Neural progenitor cell (in vitro differentiated cells): Measurements from ENCODE around the gene INTS4. TPM values are rescaled to one million over a fixed set of nuclear protein-coding genes. Genes with fewer than 3 reads are reported as not detected.

ENCODE experiments used
- DNase-seq: peaks from one replicate; pipeline ENCODE4 v3.0.0-alpha.2; 2016; ENCODE audit warnings: low spot score
- H2AFZ ChIP-seq: fragments of 200-600 bp; sonication (generic); replicated peaks from 2 replicates; pipeline ENCODE4 v1.6.1; 2016; ENCODE audit warnings: antibody characterized with exemption
- H3F3A ChIP-seq: fragments of 200-600 bp; sonication (generic); 2 replicates; pipeline ENCODE4 v1.6.1; 2016; ENCODE audit warnings: antibody characterized with exemption, low read depth
- H3K27ac ChIP-seq: fragments of 200-600 bp; sonication (generic); 2 replicates; pipeline ENCODE4 v1.5.1; 2016; ENCODE audit warnings: mild to moderate bottlenecking
- H3K27me3 ChIP-seq: fragments of 200-600 bp; sonication (generic); 2 replicates; pipeline ENCODE4 v1.6.1; 2016; ENCODE audit warnings: mild to moderate bottlenecking, moderate library complexity
- H3K36me3 ChIP-seq: fragments of 200-600 bp; sonication (generic); 2 replicates; pipeline ENCODE4 v1.5.1; 2016
- H3K4me1 ChIP-seq: fragments of 200-600 bp; sonication (generic); 2 replicates; pipeline ENCODE4 v1.6.1; 2016; ENCODE audit warnings: mixed run types
- H3K4me2 ChIP-seq: fragments of 200-600 bp; sonication (generic); 2 replicates; pipeline ENCODE4 v1.6.1; 2016
- H3K4me3 ChIP-seq: fragments of 200-600 bp; sonication (generic); 2 replicates; pipeline ENCODE4 v1.5.1; 2016
- H3K79me2 ChIP-seq: fragments of 200-600 bp; sonication (generic); 2 replicates; pipeline ENCODE4 v1.6.1; 2016; ENCODE audit warnings: low read depth
- H3K9ac ChIP-seq: fragments of 200-600 bp; sonication (generic); 2 replicates; pipeline ENCODE4 v1.6.1; 2016
- H3K9me3 ChIP-seq: fragments of 200-600 bp; sonication (generic); 2 replicates; pipeline ENCODE4 v1.5.1; 2016; ENCODE audit warnings: low read depth
- H4K20me1 ChIP-seq: fragments of 200-600 bp; sonication (generic); 2 replicates; pipeline ENCODE4 v1.6.1; 2016; ENCODE audit warnings: low read depth
- H3K27ac Mint-ChIP-seq: 3 replicates; pipeline ENCODE4 v1.8.0; 2021; ENCODE audit warnings: mixed read lengths
- H3K27me3 Mint-ChIP-seq: 2 replicates; pipeline ENCODE4 v1.8.0; 2022; ENCODE audit warnings: low read depth, mild to moderate bottlenecking, inconsistent platforms, moderate library complexity, mixed read lengths; ENCODE audit not compliant: insufficient read depth
- H3K36me3 Mint-ChIP-seq: 3 replicates; pipeline ENCODE4 v1.8.0; 2021; ENCODE audit warnings: mixed read lengths
- H3K4me1 Mint-ChIP-seq: 3 replicates; pipeline ENCODE4 v1.8.0; 2021; ENCODE audit warnings: mixed read lengths
- H3K4me3 Mint-ChIP-seq: 3 replicates; pipeline ENCODE4 v1.8.0; 2021; ENCODE audit warnings: mild to moderate bottlenecking, moderate library complexity, mixed read lengths
- H3K9me3 Mint-ChIP-seq: 3 replicates; pipeline ENCODE4 v1.8.0; 2020; ENCODE audit warnings: mixed read lengths
- EZH2 ChIP-seq: fragments of 200-600 bp; sonication (generic); IDR thresholded peaks from 2 replicates; pipeline ENCODE4 v1.6.1; 2017; ENCODE audit warnings: antibody characterized with exemption, mild to moderate bottlenecking, moderate library complexity
- EZH2phosphoT487 ChIP-seq: fragments of 200-600 bp; sonication (generic); IDR thresholded peaks from 2 replicates; pipeline ENCODE4 v1.6.1; 2017; ENCODE audit warnings: antibody characterized with exemption
- total RNA-seq: library from RNA; depleted of rRNA; stranded (reverse); fragments of >200 nt; gene quantifications from 2 replicates; pipeline ENCODE4 v1.2.3, GENCODE V29; 2015; ENCODE audit warnings: low replicate concordance
- TF ChIP-seq, protein P1 (sequence below): fragments of 200-600 bp; sonication (generic); IDR thresholded peaks from 2 replicates; pipeline ENCODE4 v1.5.1; 2017; ENCODE audit warnings: antibody characterized with exemption, mild to moderate bottlenecking

Gene INTS4
- total RNA-seq, 1 donor from 2014 or later: 61.5 TPM

DNA sequence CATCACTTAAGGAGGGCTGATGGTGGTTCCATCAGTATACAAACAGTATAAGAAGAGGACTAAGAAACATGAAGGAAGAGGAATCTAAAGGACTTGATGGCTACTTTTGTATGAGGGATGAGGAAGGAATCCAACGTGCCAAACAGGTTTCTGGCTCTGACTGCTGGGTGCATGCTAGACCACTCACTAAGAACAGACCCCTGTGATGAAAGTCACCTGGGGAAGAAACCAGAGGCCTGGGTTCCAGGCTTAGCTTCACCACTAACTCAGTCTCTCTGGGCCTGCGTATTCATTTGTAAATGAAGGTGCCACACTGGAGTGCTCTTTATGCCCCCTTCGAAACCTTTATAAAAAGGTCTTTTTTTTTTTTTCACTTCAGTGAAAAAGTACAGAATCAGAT lies 118.4 kb downstream of the INTS4 start:
- DNase-seq: no peak
- Histone ChIP-seq H3K9me3 (no peaks in the 10 kb centered on the region), H3K79me2 (no peaks in the 10 kb centered on the region), H3K4me3 (no peak overlapping the region), H3K27me3 (no peaks in the 10 kb centered on the region), H2AFZ (no peak overlapping the region), H4K20me1 (no peaks in the 10 kb centered on the region), H3K36me3 (no peaks in the 10 kb centered on the region), H3K4me2 (no peak overlapping the region), H3K4me1 (no peaks in the 10 kb centered on the region), H3K9ac (no peak overlapping the region), H3F3A (no peaks in the 10 kb centered on the region), H3K27ac (no peak overlapping the region)
- Mint-ChIP-seq H3K4me1 (no peaks in the 10 kb centered on the region), H3K4me3 (no peak overlapping the region), H3K27ac (no peak overlapping the region), H3K36me3 (peaks cover 6% of the 10 kb centered on the region), H3K9me3 (no peaks in the 10 kb centered on the region), H3K27me3 (no peaks in the 10 kb centered on the region)
- TF ChIP-seq EZH2 (no peak), EZH2phosphoT487 (no peak)
- TF ChIP-seq, protein P1, sequence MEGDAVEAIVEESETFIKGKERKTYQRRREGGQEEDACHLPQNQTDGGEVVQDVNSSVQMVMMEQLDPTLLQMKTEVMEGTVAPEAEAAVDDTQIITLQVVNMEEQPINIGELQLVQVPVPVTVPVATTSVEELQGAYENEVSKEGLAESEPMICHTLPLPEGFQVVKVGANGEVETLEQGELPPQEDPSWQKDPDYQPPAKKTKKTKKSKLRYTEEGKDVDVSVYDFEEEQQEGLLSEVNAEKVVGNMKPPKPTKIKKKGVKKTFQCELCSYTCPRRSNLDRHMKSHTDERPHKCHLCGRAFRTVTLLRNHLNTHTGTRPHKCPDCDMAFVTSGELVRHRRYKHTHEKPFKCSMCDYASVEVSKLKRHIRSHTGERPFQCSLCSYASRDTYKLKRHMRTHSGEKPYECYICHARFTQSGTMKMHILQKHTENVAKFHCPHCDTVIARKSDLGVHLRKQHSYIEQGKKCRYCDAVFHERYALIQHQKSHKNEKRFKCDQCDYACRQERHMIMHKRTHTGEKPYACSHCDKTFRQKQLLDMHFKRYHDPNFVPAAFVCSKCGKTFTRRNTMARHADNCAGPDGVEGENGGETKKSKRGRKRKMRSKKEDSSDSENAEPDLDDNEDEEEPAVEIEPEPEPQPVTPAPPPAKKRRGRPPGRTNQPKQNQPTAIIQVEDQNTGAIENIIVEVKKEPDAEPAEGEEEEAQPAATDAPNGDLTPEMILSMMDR: no peak

GRCh38 chr11:77874206-77874605 lies 120.3 kb downstream of the INTS4 start:
- H3F3A ChIP-seq: no peaks in the 10 kb centered on the region
- Mint-ChIP-seq H3K4me3 (no peak overlapping the region), H3K36me3 (peaks cover 10% of the 10 kb centered on the region), H3K27me3 (no peaks in the 10 kb centered on the region), H3K27ac (no peak overlapping the region), H3K4me1 (no peaks in the 10 kb centered on the region), H3K9me3 (no peaks in the 10 kb centered on the region)
- no peak overlapping the region for H2AFZ ChIP-seq
- no peaks in the 10 kb centered on the region for H3K79me2 ChIP-seq
- H3K4me1 ChIP-seq: no peaks in the 10 kb centered on the region
- H3K36me3 ChIP-seq: no peaks in the 10 kb centered on the region
- no peaks in the 10 kb centered on the region for H3K9me3 ChIP-seq
- no peak overlapping the region for H3K9ac ChIP-seq
- H3K4me3 ChIP-seq: no peak overlapping the region
- no peak overlapping the region for H3K4me2 ChIP-seq
- no peaks in the 10 kb centered on the region for H3K27me3 ChIP-seq
- no peak overlapping the region for H3K27ac ChIP-seq
- TF ChIP-seq, protein P1: no peak
- TF ChIP-seq EZH2 (no peak), EZH2phosphoT487 (no peak)
- H4K20me1 ChIP-seq: no peaks in the 10 kb centered on the region
- DNase-seq: no peak

DNA sequence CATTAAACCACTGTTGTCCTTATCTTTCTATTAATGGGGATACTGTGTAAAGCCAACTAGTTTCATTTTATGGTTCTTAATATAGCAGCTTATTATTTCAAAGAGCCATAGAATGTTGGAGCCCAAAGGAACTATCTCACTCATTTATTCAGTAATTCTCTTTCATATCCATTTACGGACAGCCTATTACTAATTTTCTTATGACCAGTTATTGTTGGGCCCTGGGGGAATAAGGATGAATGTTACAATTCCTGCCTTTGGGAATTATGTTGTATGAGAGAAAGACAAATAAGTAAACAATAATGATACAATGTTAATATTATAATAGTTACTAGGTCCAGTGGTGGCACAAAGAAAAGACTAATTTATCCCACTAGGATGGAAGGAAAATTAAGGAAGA lies 121.1 kb downstream of the INTS4 start:
- no peaks in the 10 kb centered on the region for H4K20me1 ChIP-seq
- H3K27ac ChIP-seq: no peak overlapping the region
- H3K4me3 ChIP-seq: no peak overlapping the region
- H3K4me3 Mint-ChIP-seq: no peak overlapping the region
- H3K79me2 ChIP-seq: no peaks in the 10 kb centered on the region
- no peaks in the 10 kb centered on the region for H3K27me3 ChIP-seq
- H3K27me3 Mint-ChIP-seq: no peaks in the 10 kb centered on the region
- no peaks in the 10 kb centered on the region for H3K9me3 Mint-ChIP-seq
- no peaks in the 10 kb centered on the region for H3K4me1 Mint-ChIP-seq
- no peak for DNase-seq
- no peak overlapping the region for H2AFZ ChIP-seq
- H3K4me1 ChIP-seq: no peaks in the 10 kb centered on the region
- no peaks in the 10 kb centered on the region for H3K9me3 ChIP-seq
- no peak overlapping the region for H3K9ac ChIP-seq
- H3K36me3 Mint-ChIP-seq: peaks cover 10% of the 10 kb centered on the region
- no peak overlapping the region for H3K4me2 ChIP-seq
- H3K36me3 ChIP-seq: no peaks in the 10 kb centered on the region
- no peak overlapping the region for H3K27ac Mint-ChIP-seq
- no peak for TF ChIP-seq EZH2
- TF ChIP-seq EZH2phosphoT487: no peak
- TF ChIP-seq, protein P1: no peak
- H3F3A ChIP-seq: no peaks in the 10 kb centered on the region

GRCh38 chr11:77871855-77872254 lies 122.6 kb downstream of the INTS4 start:
- Histone ChIP-seq H3K4me3 (no peak overlapping the region), H4K20me1 (no peaks in the 10 kb centered on the region), H2AFZ (no peak overlapping the region), H3F3A (no peaks in the 10 kb centered on the region), H3K79me2 (no peaks in the 10 kb centered on the region), H3K9me3 (no peaks in the 10 kb centered on the region), H3K27ac (no peak overlapping the region), H3K27me3 (no peaks in the 10 kb centered on the region), H3K4me2 (no peak overlapping the region), H3K9ac (no peak overlapping the region), H3K36me3 (no peaks in the 10 kb centered on the region), H3K4me1 (no peaks in the 10 kb centered on the region)
- H3K27ac Mint-ChIP-seq: no peak overlapping the region
- H3K27me3 Mint-ChIP-seq: no peaks in the 10 kb centered on the region
- H3K4me1 Mint-ChIP-seq: no peaks in the 10 kb centered on the region
- H3K9me3 Mint-ChIP-seq: no peaks in the 10 kb centered on the region
- H3K4me3 Mint-ChIP-seq: no peak overlapping the region
- no peak for DNase-seq
- peaks cover 13% of the 10 kb centered on the region for H3K36me3 Mint-ChIP-seq
- TF ChIP-seq EZH2: no peak
- TF ChIP-seq EZH2phosphoT487: no peak
- TF ChIP-seq, protein P1: no peak
